GM18499 (cell line): ENCODE data around the gene SEMA4A.

Experiments used
- ATAC-seq: cut with Tn5 transposase; IDR thresholded peaks from one replicate; pipeline ENCODE4 v1.9.1; 2021; ENCODE audit warnings: moderate number of reproducible peaks; ENCODE audit not compliant: insufficient read depth, unreplicated experiment

SEMA4A gene

GRCh38 chr1:156134716-156135435, 18.5 kb upstream of the SEMA4A start:
- ATAC-seq = no peak

- no peak for ATAC-seq
These were observed 17.2 kb upstream of the SEMA4A start for GRCh38 chr1:156135930-156136871.

DNA sequence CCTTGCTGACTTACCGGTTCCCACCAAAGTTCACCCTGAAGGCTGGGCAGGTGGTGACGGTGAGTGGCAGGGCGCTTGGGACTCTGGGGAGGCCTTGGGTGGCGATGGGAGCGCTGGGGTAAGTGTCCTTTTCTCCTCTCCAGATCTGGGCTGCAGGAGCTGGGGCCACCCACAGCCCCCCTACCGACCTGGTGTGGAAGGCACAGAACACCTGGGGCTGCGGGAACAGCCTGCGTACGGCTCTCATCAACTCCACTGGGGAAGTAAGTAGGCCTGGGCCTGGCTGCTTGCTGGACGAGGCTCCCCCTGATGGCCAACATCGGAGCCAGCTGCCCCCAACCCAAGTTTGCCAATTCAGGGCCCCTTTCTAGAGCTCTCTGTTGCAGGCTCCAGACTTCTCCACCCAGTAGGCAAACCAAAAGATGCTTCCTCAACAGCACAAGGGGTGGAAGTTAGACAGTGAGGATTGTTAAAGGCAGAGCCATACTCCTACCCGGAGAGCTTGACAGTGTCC, 16.4 kb upstream of the SEMA4A start:
- no peak for ATAC-seq

DNA sequence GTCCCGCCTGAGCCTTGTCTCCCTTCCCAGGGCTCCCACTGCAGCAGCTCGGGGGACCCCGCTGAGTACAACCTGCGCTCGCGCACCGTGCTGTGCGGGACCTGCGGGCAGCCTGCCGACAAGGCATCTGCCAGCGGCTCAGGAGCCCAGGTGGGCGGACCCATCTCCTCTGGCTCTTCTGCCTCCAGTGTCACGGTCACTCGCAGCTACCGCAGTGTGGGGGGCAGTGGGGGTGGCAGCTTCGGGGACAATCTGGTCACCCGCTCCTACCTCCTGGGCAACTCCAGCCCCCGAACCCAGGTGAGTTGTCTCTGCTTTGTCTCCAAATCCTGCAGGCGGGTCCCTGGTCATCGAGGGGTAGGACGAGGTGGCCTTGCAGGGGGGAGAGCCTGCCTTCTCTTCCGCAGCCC, 14.9 kb upstream of the SEMA4A start:
- no peak for ATAC-seq

- ATAC-seq = no peak
These were observed 12.3 kb upstream of the SEMA4A start for GRCh38 chr1:156140879-156141707.

GRCh38 chr1:156143765-156144489, 9.5 kb upstream of the SEMA4A start:
- no peak for ATAC-seq

- no peak for ATAC-seq
These were observed 8.6 kb upstream of the SEMA4A start for GRCh38 chr1:156144742-156145141.

- ATAC-seq = no peak
These were observed 7.8 kb upstream of the SEMA4A start for GRCh38 chr1:156145650-156146019.

GRCh38 chr1:156146020-156146768, 7.2 kb upstream of the SEMA4A start:
- ATAC-seq = no peak

- ATAC-seq = no peak
These were observed 6.5 kb upstream of the SEMA4A start for GRCh38 chr1:156146769-156147405.

GRCh38 chr1:156148216-156148615, 5.2 kb upstream of the SEMA4A start:
- no peak for ATAC-seq

- ATAC-seq = peak; percentile 39
These were observed 3.7 kb upstream of the SEMA4A start for GRCh38 chr1:156149374-156150332.

DNA sequence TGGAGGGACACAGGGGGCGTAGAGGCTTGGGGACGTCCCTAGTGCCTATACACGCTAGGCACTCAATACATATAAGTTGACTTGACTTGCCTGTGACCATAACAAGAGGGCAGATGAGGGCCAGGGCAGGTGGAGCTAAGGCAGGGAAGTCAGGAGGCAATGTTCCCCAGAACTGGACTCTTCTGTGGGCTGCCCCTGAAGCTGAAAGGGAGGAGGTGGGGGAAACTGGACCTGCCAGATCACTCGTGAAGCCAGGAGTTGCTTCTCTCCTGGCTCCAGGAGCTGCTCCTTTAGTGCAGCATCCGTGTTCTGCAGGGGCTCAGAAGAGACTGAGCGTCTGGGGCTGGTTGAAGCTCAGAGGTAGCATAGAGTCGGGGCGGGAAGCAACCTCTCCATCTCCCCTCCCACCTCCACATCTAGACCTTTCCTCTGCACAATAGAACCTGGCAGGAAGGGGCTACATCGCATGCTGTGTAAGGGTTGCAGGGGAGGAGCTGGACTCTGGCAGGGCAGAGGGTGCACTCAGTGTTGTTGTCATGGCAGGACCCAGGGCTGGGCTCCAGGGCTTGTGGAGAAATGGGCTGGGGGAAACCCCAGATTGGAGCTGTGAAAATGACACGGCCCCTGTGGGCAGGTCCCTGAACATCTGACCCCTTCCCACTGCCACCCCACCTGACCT, 2.9 kb upstream of the SEMA4A start:
- ATAC-seq = no peak

DNA sequence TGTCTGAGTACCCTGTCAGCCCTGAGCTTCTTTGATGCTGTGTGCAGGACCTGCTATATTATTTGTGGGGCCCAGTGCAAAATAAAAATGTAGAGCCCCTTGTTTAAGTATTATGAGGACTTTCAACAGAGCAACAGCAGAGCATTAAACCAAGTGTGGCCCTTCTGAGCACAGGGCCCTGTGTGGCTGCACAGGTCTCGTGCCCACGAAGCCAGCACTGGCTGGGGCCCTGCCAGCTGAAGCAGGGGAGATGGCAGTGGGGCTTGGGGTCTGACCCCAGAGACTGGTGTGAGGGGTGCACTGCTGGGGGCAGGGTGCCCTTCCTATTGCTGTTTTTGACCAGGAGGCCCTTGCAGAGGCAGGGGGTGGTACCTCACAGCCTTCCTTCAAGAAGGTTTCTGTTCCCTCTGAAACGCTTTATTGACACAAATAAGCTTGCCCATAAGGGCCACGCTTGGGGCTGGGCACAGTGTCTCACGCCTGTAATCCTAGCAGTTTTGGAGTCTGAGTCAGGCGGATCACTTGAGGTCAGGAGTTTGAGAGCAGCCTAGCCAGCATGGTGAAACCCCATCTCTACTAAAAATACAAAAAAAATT, 2.2 kb upstream of the SEMA4A start:
- ATAC-seq = no peak

- ATAC-seq = no peak
These were observed 757 bp upstream of the SEMA4A start for GRCh38 chr1:156152628-156153027.

- ATAC-seq = no peak
These were observed 948 bp downstream of the SEMA4A start for GRCh38 chr1:156154317-156154749.
